Activated CD4-positive, alpha-beta T cell treated with anti-CD3 and anti-CD28 coated beads, Interleukin-2, amount 50 U/mL, for 4 hours (primary cell): ENCODE measurements around the gene GRHL3.

Source experiments
- DNase-seq, 2 experiments: peaks; one replicate each; pipeline ENCODE4 v3.0.0-alpha.2; 2020

Gene GRHL3

GRCh38 chr1:24345334-24345733, 26.2 kb downstream of the GRHL3 start:
- no peak for DNase-seq

GRCh38 chr1:24347159-24347934, 28.2 kb downstream of the GRHL3 start:
- no peak for DNase-seq

- no peak for DNase-seq
Measured at GRCh38 chr1:24348196-24348595, 29.0 kb downstream of the GRHL3 start.

- peak in 1 of 2 experiments; percentile 11 for DNase-seq
Measured at GRCh38 chr1:24349891-24350290, 30.7 kb downstream of the GRHL3 start.

GRCh38 chr1:24351247-24351646, 32.1 kb downstream of the GRHL3 start:
- DNase-seq, result no peak

- DNase-seq, result peak in 1 of 2 experiments; percentile 12
Measured at GRCh38 chr1:24351918-24352627, 32.9 kb downstream of the GRHL3 start.

GRCh38 chr1:24353292-24353891, 34.2 kb downstream of the GRHL3 start:
- no peak for DNase-seq

- DNase-seq, result no peak
Measured at GRCh38 chr1:24355466-24355865, 36.3 kb downstream of the GRHL3 start.

GRCh38 chr1:24357038-24357437, 37.9 kb downstream of the GRHL3 start:
- no peak for DNase-seq

GRCh38 chr1:24360681-24361080, 41.5 kb downstream of the GRHL3 start:
- no peak for DNase-seq

- DNase-seq, result no peak
Measured at GRCh38 chr1:24361811-24362210, 42.7 kb downstream of the GRHL3 start.

- no peak for DNase-seq
Measured at GRCh38 chr1:24362396-24362795, 43.2 kb downstream of the GRHL3 start.

GRCh38 chr1:24362982-24363614, 43.9 kb downstream of the GRHL3 start:
- no peak for DNase-seq

GRCh38 chr1:24363994-24364393, 44.8 kb downstream of the GRHL3 start:
- no peak for DNase-seq

GRCh38 chr1:24364605-24364974, 45.4 kb downstream of the GRHL3 start:
- no peak for DNase-seq

- no peak for DNase-seq
Measured at GRCh38 chr1:24364975-24365678, 46.0 kb downstream of the GRHL3 start.

GRCh38 chr1:24366707-24367106, 47.5 kb downstream of the GRHL3 start:
- no peak for DNase-seq

- DNase-seq, result no peak
Measured at GRCh38 chr1:24369199-24369598, 50.0 kb downstream of the GRHL3 start.

- no peak for DNase-seq
Measured at GRCh38 chr1:24369801-24370200, 50.6 kb downstream of the GRHL3 start.

GRCh38 chr1:24373044-24373443, 53.9 kb downstream of the GRHL3 start:
- DNase-seq, result no peak

- no peak for DNase-seq
Measured at GRCh38 chr1:24373710-24374109, 54.6 kb downstream of the GRHL3 start.

- no peak for DNase-seq
Measured at GRCh38 chr1:24374891-24375786, 56.0 kb downstream of the GRHL3 start.
